Measurements from ENCODE around the gene CDC73.

- TF ChIP-seq POLR2AphosphoS5 (IDR thresholded peaks at IDR 0.05; ENCODE audit: low read depth, low read length): no peak
- TF ChIP-seq POLR2A (IDR thresholded peaks at IDR 0.05; ENCODE audit: low read depth, low read length): no peak
- no peak for TF ChIP-seq SPI1 (IDR thresholded peaks at IDR 0.05; ENCODE audit: low read depth, low read length)
- TF ChIP-seq TAF1 (IDR thresholded peaks at IDR 0.05; ENCODE audit: low read depth, low read length): no peak
Observed at GRCh38 chr1:193114485-193115095, 7.2 kb upstream of the CDC73 start.
